Measurements from ENCODE around the gene RAD51B. TPM values are rescaled to one million over a fixed set of nuclear protein-coding genes. Genes with fewer than 3 reads are reported as not detected.
A peak's percentile ranks its signal among the peaks of the same experiment; 100 is the strongest.

RAD51B gene
- total RNA-seq, 4 donors from 2014 or later, result 8.9 to 30.3 (median 10.4) TPM

GRCh38 chr14:68627868-68628604 is 808.5 kb downstream of the RAD51B start:
- TF ChIP-seq, protein P1, sequence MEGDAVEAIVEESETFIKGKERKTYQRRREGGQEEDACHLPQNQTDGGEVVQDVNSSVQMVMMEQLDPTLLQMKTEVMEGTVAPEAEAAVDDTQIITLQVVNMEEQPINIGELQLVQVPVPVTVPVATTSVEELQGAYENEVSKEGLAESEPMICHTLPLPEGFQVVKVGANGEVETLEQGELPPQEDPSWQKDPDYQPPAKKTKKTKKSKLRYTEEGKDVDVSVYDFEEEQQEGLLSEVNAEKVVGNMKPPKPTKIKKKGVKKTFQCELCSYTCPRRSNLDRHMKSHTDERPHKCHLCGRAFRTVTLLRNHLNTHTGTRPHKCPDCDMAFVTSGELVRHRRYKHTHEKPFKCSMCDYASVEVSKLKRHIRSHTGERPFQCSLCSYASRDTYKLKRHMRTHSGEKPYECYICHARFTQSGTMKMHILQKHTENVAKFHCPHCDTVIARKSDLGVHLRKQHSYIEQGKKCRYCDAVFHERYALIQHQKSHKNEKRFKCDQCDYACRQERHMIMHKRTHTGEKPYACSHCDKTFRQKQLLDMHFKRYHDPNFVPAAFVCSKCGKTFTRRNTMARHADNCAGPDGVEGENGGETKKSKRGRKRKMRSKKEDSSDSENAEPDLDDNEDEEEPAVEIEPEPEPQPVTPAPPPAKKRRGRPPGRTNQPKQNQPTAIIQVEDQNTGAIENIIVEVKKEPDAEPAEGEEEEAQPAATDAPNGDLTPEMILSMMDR (IDR thresholded peaks at IDR 0.05), result no peak
- no peak for ATAC-seq (ENCODE audit: low FRiP score)
- no peak for DNase-seq (ENCODE audit: low spot score)

DNA sequence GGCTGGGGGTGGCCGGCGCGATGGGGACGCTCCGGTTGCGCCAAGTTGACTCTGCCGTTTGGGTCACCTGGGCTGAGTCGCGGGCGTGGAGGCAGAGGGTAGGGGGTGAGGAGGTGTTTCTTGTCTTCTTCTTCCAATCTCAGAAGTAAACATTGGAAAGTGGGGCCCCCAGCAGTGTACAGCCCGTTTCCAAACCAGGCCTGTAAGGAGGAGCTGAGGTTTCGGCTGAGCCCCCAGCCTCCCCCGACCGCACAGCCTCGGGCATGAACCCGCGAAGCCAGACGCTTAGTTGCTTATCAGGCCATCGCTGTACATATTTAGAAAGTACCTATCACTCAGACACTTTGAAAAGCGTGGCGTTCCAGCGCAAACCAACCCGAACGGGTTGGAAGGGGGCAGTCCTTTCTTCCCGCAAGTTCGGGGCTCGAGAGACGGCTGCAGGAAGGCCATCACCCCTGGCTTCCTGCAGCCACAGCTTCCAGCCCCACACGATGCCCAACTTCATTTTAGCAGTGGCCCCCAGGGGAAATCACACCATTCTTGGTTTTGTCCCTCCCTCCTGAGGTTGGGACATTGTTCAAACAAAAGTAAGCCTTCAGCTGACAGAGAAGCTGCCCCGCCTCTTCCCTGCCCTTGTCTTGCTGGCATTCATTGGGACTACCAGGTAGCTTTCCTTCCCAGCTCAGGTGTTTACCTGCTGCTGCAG is 809.2 kb downstream of the RAD51B start:
- TF ChIP-seq, protein P1 (IDR thresholded peaks at IDR 0.05), result no peak
- ATAC-seq (ENCODE audit: low FRiP score), result no peak
- no peak for DNase-seq (ENCODE audit: low spot score)

DNA sequence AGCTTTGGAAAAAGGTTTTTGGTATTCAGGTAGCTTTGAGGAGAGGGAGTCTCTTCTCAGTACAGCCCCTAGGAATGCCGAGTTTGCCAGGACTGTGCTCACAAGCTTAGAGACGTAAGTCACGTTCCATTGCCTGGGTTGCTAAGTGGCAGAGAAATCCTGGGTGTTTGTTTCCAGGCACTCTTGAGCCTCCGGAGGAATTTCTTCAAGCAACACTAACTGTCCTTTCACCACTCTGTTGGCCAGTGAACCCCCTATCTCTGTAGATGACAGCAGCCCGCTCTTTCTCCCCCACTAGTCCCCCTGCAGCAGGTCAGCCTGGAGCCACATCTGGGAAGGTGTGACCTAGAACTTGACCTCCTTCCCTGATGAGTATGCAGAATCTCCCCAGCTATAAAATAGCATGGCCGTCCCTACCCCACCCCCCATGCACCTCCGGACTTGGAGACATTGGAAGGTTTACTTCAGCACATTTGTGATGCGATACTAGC is 810.5 kb downstream of the RAD51B start:
- ATAC-seq (ENCODE audit: low FRiP score), result no peak
- TF ChIP-seq, protein P1 (IDR thresholded peaks at IDR 0.05), result no peak
- DNase-seq (ENCODE audit: low spot score), result no peak

DNA sequence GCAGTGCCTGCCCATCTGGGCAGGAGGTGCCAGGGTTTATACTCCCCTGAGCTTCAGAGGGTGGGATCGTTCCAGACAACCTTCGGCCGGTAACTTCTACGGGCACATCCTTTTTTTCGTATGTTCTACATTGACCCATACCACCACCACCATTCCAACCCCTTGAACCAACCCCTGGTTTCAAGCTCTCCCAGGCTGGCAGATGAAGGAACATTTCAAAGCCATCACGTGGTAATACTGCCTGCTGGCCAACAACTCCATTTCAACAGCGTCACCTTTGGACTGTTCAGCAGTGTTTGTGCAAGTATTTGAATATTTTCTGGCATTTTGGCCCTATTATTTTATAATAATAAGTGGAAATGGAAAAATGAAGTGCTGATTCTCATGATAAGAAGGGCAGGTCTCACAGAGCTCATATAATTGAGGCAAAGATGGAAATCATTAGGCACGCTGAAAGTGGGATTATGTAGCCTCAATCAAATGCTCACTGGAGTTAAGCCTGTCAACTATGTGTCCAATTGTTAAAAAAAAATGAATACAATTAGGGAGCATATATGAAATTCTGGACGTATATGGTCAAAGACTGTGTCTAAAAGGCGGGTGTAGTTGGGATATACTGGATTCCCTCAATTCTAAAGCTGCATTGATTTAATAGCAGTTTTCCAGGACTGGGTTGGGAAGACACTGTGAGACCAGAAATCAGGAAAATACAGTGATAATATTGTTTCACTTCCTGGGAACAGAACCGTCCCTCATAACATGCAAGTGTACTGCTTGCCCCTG is 811.2 kb downstream of the RAD51B start:
- ATAC-seq (ENCODE audit: low FRiP score), result no peak
- TF ChIP-seq, protein P1 (IDR thresholded peaks at IDR 0.05), result no peak

DNA sequence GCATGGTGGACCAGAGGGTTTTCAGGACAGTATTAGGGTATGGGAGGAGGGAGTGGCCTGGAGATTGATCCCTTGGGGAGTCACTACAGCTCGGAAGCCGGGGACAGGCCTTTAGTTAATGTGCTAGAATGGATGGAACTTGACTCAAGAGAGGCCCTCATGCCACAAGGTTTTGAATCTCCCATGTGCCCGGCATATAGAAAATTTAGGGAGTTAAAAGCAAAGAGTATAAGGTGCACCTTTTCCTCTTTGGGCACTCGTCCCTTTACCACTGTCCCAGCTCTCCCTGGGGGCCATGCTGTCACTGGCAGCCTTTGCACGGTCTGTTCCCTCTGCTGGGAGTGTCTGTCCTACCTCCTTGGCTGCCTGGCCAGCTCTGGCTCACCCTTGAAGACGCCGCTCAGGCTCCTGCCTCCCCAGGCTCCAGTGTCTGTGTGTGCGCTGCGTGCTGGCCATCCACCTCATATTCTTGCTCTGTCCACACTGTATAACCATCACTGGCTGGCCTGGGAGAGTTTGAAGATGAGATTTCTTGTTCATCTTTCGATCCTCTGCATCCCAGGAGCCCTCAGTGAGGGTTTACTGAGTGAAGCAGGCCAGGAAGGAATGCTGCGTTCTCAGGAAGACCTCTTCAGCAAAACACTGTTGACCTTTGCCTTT is 811.9 kb downstream of the RAD51B start:
- DNase-seq (ENCODE audit: low spot score) (no peak), ATAC-seq (ENCODE audit: low FRiP score) (no peak)
- TF ChIP-seq, protein P1 (IDR thresholded peaks at IDR 0.05), result no peak

More for the DNA sequence above, 811.2 kb downstream of the RAD51B start:
- DNase-seq (ENCODE audit: low spot score), result no peak

DNA sequence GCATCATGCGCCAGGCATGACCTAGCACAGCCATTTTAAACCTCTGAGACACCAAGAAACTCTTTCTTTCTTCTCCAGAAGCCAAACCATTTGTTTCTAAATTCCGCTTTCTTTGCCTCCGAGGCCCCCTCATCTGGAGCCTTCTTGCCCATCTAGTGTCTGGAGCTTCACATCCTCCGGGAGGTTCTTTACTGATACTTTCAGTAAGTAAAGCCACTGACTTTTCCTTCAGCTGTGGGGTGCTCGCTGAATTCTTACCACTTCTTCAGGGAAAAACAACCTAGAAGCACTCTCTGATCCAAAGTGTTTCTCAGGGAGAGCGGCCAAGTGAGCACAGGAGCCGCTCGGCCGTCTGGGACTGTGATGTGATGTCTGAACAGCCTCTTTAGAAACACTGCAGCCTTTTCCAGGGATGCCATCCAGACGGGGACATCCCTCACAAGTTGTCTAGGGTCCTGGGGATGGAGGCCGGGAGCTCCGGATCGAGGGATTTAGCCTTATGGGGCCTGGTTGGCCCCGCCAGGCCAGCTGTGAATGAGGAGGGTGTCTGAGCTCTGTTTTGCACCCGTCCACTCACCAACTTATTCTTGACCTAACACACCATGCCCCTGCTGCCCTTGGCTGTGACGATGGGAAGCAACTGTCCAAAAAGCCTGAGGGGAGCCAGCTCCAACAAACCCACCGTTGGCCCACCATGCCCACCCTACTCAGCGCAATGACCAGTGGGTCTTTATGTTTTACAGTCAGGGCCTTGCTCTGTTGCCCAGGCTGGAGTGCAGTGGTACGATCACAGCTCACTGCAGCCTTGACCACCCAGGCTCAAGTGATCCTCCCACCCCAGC is 812.7 kb downstream of the RAD51B start:
- DNase-seq (ENCODE audit: low spot score) (no peak), ATAC-seq (ENCODE audit: low FRiP score) (peak; percentile 22)

More for the DNA sequence above, 812.7 kb downstream of the RAD51B start:
- TF ChIP-seq, protein P1 (IDR thresholded peaks at IDR 0.05), result no peak

All from omental fat pad (tissue), 4 donors.